Ovary (tissue), 9 donors: Measurements from ENCODE around the gene MGAT4D. TPM values are rescaled to one million over a fixed set of nuclear protein-coding genes. Genes with fewer than 3 reads are reported as not detected.
A peak's percentile ranks its signal among the peaks of the same experiment; 100 is the strongest.
"Not testable (repeated sequence)": the region's sequence is repeated elsewhere in the genome, so short reads cannot be mapped to it uniquely, and the experiment has no call there.

Experiments
- DNase-seq, 5 donors: peaks; one replicate each; pipeline ENCODE4 v3.0.0-alpha.2; 2019 to 2020
- H3K27ac ChIP-seq, 2 donors: fragments of 200-600 bp; one replicate each; pipeline versions ENCODE4 v1.5.1 to v1.8.0; 2019 to 2022
- H3K27me3 ChIP-seq: fragments of 200-600 bp; one replicate; pipeline ENCODE4 v1.8.0; 2022
- H3K36me3 ChIP-seq: fragments of 200-600 bp; sonication (generic); one replicate; pipeline ENCODE4 v1.5.1; 2019
- H3K4me1 ChIP-seq: one replicate; pipeline ENCODE4 v1.8.1; 2013; ENCODE audit warnings: mild to moderate bottlenecking, moderate library complexity; ENCODE audit not compliant: insufficient read depth
- H3K4me3 ChIP-seq: fragments of 200-600 bp; sonication (generic); one replicate; pipeline ENCODE4 v1.5.1; 2017
- H3K9me3 ChIP-seq, 2 donors: fragments of 200-600 bp in 1 of 2; sonication (generic) in 1 of 2; one replicate each; pipeline versions ENCODE4 v1.5.1 to v1.8.1; 2013 to 2019; ENCODE audit warnings: mild to moderate bottlenecking in 1 of 2, moderate library complexity in 1 of 2
- CTCF ChIP-seq, 3 donors: fragments of 450-650 bp in 2 of 3; fragments of 200-600 bp in 1 of 3; IDR thresholded peaks; one replicate each; pipeline versions ENCODE4 v1.5.1 to v1.8.0; 2016 to 2022; ENCODE audit warnings: antibody characterized with exemption in 3 of 3, mild to moderate bottlenecking in 1 of 3
- EP300 ChIP-seq: sonication (generic); formaldehyde crosslinking; IDR thresholded peaks from one replicate; pipeline ENCODE4 v1.6.1; 2017; ENCODE audit warnings: antibody characterized with exemption
- POLR2A ChIP-seq: fragments of 450-650 bp; IDR thresholded peaks from one replicate; pipeline ENCODE4 v1.6.1; 2017; ENCODE audit warnings: antibody characterized with exemption, mild to moderate bottlenecking, moderate library complexity
- WGBS, 3 donors: extraction: QIAGEN DNeasy Blood & Tissue Kit in 1 of 3; methylation state at CpG; one replicate each; pipeline versions ENCODE4 v1.1.5 to v1.1.7; 2013 to 2017; 5-methylcytosine and 5-hydroxymethylcytosine counted together
- intact Hi-C, 4 donors: fragments of 100-400 bp; cut with DNase I; formaldehyde crosslinking; loops; one replicate each; pipeline versions ENCODE4 v1.11.0 to v1.15.1; 2022 to 2023
- polyA plus RNA-seq, 2 donors: library from polyadenylated mRNA; stranded (reverse); fragments of 200-250 nt in 1 of 2; fragments of 350-450 nt in 1 of 2; fragmentation: Illumina TruSeq in 1 of 2; extraction: RNeasy Lipid Tissue Mini Kit (QIAGEN cat#74804) in 1 of 2; gene quantifications; one replicate each; pipeline ENCODE4 v1.2.3, GENCODE V29; 2013 to 2014
- total RNA-seq, 7 donors: library from RNA; depleted of rRNA in 2 of 7; stranded (reverse); fragments of >200 nt in 2 of 7; fragmentation: NEBNext Ultra II Directional in 3 of 7; extraction: Animal tissue kit (Norgen Biotek cat#: 25700) in 3 of 7; gene quantifications; one replicate each; pipeline versions ENCODE4 v1.1.0 to v1.2.4, GENCODE V29; 2016 to 2023
- donor health status: DM: no; HTN: no; CAD: no; lungs with moderate emphysema.
- donor health status: DM: no; HTN: no; CAD: no.
- donor health status: Bipolar disorder and iron deficiency.
- donor health status: DM: yes; HTN: yes; CAD: no.
- donor health status: DM: no; HTN: no; CAD: no.
- donor health status: DM: yes; HTN: yes; CAD: no.

The MGAT4D gene
- total and polyA plus RNA-seq, 9 donors: not detected

- 0% methylated on average over 54 to 77 of the region's 77 CpGs for WGBS, 3 donors
These were observed 26.0 kb upstream of the MGAT4D start, which contains the start of gene ELMOD2 for GRCh38 chr4:140523857-140524742. Gene ELMOD2 (plus strand): TSS chr4:140524168. CDS start chr4:140525429, 1,261 bp downstream.

GRCh38 chr4:140523370-140523856 is 25.3 kb upstream of the MGAT4D start:
- peaks cover 3% of the 10 kb centered on the region for H3K4me1 ChIP-seq
- H3K27ac ChIP-seq: peak overlapping the region in 1 of 2 donors; percentile 76
- no peak for DNase-seq
- TF ChIP-seq POLR2A: no peak
- TF ChIP-seq CTCF (IDR thresholded peaks at IDR 0.05): no peak
- TF ChIP-seq EP300: no peak
- WGBS, 3 donors: 2% methylated on average over 8 of the region's 8 CpGs
- no peaks in the 10 kb centered on the region for H3K9me3 ChIP-seq
- no peaks in the 10 kb centered on the region for H3K27me3 ChIP-seq
- intact Hi-C loops: loop anchor here in 1 of 4 donors (5.0 kb wide), 1 partner anchor 781 kb away; no protein-coding TSS in a partner anchor
- no peaks in the 10 kb centered on the region for H3K36me3 ChIP-seq
- peak overlapping the region; percentile 83 for H3K4me3 ChIP-seq

More at GRCh38 chr4:140523857-140524742, 26.0 kb upstream of the MGAT4D start, which contains the start of gene ELMOD2:
- DNase-seq: peak; percentile 97 to 99 (median 98)
- H3K4me3 ChIP-seq: peak within 1 kb of the TSS; percentile 83
- H3K27me3 ChIP-seq: no peaks in the 10 kb centered on the region
- no peak for TF ChIP-seq EP300
- peak; percentile 91 to 97 (median 92) for TF ChIP-seq CTCF (IDR thresholded peaks at IDR 0.05)
- intact Hi-C loops: loop anchor here in 1 of 4 donors (5.0 kb wide), 1 partner anchor 782 kb away; no protein-coding TSS in a partner anchor
- no peaks in the 10 kb centered on the region for H3K36me3 ChIP-seq
- H3K27ac ChIP-seq: peak within 1 kb of the TSS in 1 of 2 donors; percentile 76
- H3K9me3 ChIP-seq: no peaks in the 10 kb centered on the region
- peaks cover 3% of the 10 kb centered on the region for H3K4me1 ChIP-seq

GRCh38 chr4:140515423-140515822 is 17.3 kb upstream of the MGAT4D start:
- Histone ChIP-seq H3K27ac (no peak overlapping the region), H3K27me3 (no peaks in the 10 kb centered on the region), H3K36me3 (no peaks in the 10 kb centered on the region), H3K9me3 (no peaks in the 10 kb centered on the region), H3K4me3 (no peak overlapping the region), H3K4me1 (no peaks in the 10 kb centered on the region)
- WGBS, 3 donors: 3 to 19% (median 15%) methylated on average over 1 of the region's 1 CpG
- TF ChIP-seq POLR2A: no peak
- TF ChIP-seq CTCF (IDR thresholded peaks at IDR 0.05): no peak
- TF ChIP-seq EP300: no peak
- DNase-seq: no peak
- intact Hi-C loops: no loop called here

GRCh38 chr4:140513765-140514164 is 15.7 kb upstream of the MGAT4D start:
- H3K4me1 ChIP-seq, DNase-seq, intact Hi-C loops, H3K27ac ChIP-seq, H3K36me3 ChIP-seq, H3K27me3 ChIP-seq, H3K9me3 ChIP-seq, H3K4me3 ChIP-seq: not testable (repeated sequence)
- 88 to 95% (median 92%) methylated on average over 5 of the region's 5 CpGs for WGBS, 3 donors

GRCh38 chr4:140504261-140504660 is 6.2 kb upstream of the MGAT4D start:
- TF ChIP-seq CTCF (IDR thresholded peaks at IDR 0.05) (no peak), EP300 (no peak), POLR2A (no peak)
- no peak overlapping the region for H3K27ac ChIP-seq
- DNase-seq: no peak
- no peak overlapping the region for H3K4me3 ChIP-seq
- intact Hi-C loops: no loop called here
- H3K9me3 ChIP-seq: no peaks in the 10 kb centered on the region
- no peaks in the 10 kb centered on the region for H3K36me3 ChIP-seq
- H3K4me1 ChIP-seq: no peaks in the 10 kb centered on the region
- H3K27me3 ChIP-seq: no peaks in the 10 kb centered on the region
